Endothelial cell of umbilical vein (primary cell): ENCODE results near the gene SLC44A5. TPM values are rescaled to one million over a fixed set of nuclear protein-coding genes. Genes with fewer than 3 reads are reported as not detected.

Experiments used
- BruUV-seq: library from RNA; stranded (reverse); fragments of 400-500 nt; replicated peaks from 2 replicates; lab custom pipeline; 2021; lab: Mats Ljungman, UMichigan
- CTCF ChIA-PET: fragments of 300-600, 350-600 bp; sonication (Branson Sonifier 250); formaldehyde crosslinking; loops from one replicate; lab custom pipeline; 2021; ENCODE audit warnings: antibody characterized with exemption, inconsistent platforms; lab: Charles Lee
- POLR2A ChIA-PET: fragments of 300-600, 350-600 bp; sonication (Branson Sonifier 250); formaldehyde crosslinking; loops from one replicate; lab custom pipeline; 2021; ENCODE audit warnings: antibody characterized with exemption, inconsistent platforms; lab: Charles Lee
- DNase-seq: peaks from one replicate; pipeline ENCODE4 v3.0.0-alpha.2; 2011; ENCODE audit warnings: low read depth, low spot score
- FAIRE-seq: peaks from 2 replicates; lab custom pipeline; 2011; peaks lifted over from hg19 to GRCh38; lab: Jason Lieb, UNC
- H2AFZ ChIP-seq: 2 replicates; pipeline ENCODE4 v1.6.0; 2012; ENCODE audit warnings: low read depth, low read length, control low read depth, inconsistent platforms
- H3K27ac ChIP-seq: 2 replicates; pipeline ENCODE4 v1.5.1; 2011; ENCODE audit warnings: low read depth, mild to moderate bottlenecking, control low read depth, low read length, moderate library complexity; ENCODE audit not compliant: insufficient read depth
- H3K27me3 ChIP-seq, 2 experiments: 2 replicates each; pipeline versions ENCODE4 v1.6.0 to v1.6.1; 2011; ENCODE audit warnings: low read length in 2 of 2, mixed read lengths in 1 of 2; ENCODE audit not compliant: control insufficient read depth in 2 of 2, insufficient read depth in 2 of 2
- H3K36me3 ChIP-seq, 2 experiments: 2 replicates in 1 of 2; 3 replicates in 1 of 2; pipeline ENCODE4 v1.5.1; 2011; ENCODE audit warnings: low read length in 2 of 2, mild to moderate bottlenecking in 1 of 2, moderate library complexity in 1 of 2; ENCODE audit not compliant: control insufficient read depth in 2 of 2, insufficient read depth in 2 of 2; ENCODE audit errors: extremely low read depth in 1 of 2
- H3K4me1 ChIP-seq: 3 replicates; pipeline ENCODE4 v1.5.1; 2011; ENCODE audit warnings: mild to moderate bottlenecking, low read length; ENCODE audit not compliant: control insufficient read depth, insufficient read depth; ENCODE audit errors: extremely low read depth
- H3K4me2 ChIP-seq: 2 replicates; pipeline ENCODE4 v1.6.1; 2011; ENCODE audit warnings: low read length, control low read depth, mixed read lengths; ENCODE audit not compliant: insufficient read depth
- H3K4me3 ChIP-seq, 3 experiments: fragments of 200-600 bp in 1 of 3; sonication (generic), shearing (Covaris generic) in 1 of 3; replicated peaks in 1 of 3; 2 replicates each; pipeline ENCODE4 v1.5.1; 2011 to 2016; ENCODE audit warnings: control low read depth in 3 of 3, low read length in 3 of 3, mild to moderate bottlenecking in 2 of 3, inconsistent platforms in 1 of 3, low read depth in 1 of 3, moderate library complexity in 1 of 3; ENCODE audit not compliant: insufficient read depth in 1 of 3
- H3K79me2 ChIP-seq: 2 replicates; pipeline ENCODE4 v1.6.0; 2012; ENCODE audit warnings: low read length, inconsistent platforms; ENCODE audit not compliant: control insufficient read depth, insufficient read depth
- H3K9ac ChIP-seq: replicated peaks from 2 replicates; pipeline ENCODE3; 2011; ENCODE audit warnings: low read length, control low read depth; ENCODE audit not compliant: insufficient read depth; ENCODE audit errors: extremely low read depth
- H3K9me1 ChIP-seq: replicated peaks from 3 replicates; pipeline ENCODE4 v1.6.0; 2011; ENCODE audit warnings: mild to moderate bottlenecking, low read length; ENCODE audit not compliant: control insufficient read depth, insufficient read depth; ENCODE audit errors: extremely low read depth
- H3K9me3 ChIP-seq: replicated peaks from 2 replicates; pipeline ENCODE4 v1.5.1; 2012; ENCODE audit warnings: low read length, inconsistent platforms; ENCODE audit not compliant: control insufficient read depth, insufficient read depth
- H4K20me1 ChIP-seq: replicated peaks from 2 replicates; pipeline ENCODE3; 2011; ENCODE audit warnings: mild to moderate bottlenecking, low read length; ENCODE audit not compliant: control insufficient read depth, insufficient read depth; ENCODE audit errors: extremely low read depth
- CTCF ChIP-seq, 2 donors: IDR thresholded peaks; 1 replicate in 1 of 2; 2 replicates in 1 of 2; pipeline ENCODE4 v1.5.1; 2011; ENCODE audit warnings: low read length in 2 of 2, mild to moderate bottlenecking in 2 of 2, moderate library complexity in 2 of 2, control low read depth in 1 of 2, inconsistent platforms in 1 of 2, low read depth in 1 of 2; ENCODE audit not compliant: insufficient read depth in 1 of 2; ENCODE audit errors: extremely low read depth in 1 of 2
- EZH2 ChIP-seq: IDR thresholded peaks from 2 replicates; pipeline ENCODE4 v1.6.1; 2012; ENCODE audit warnings: borderline replicate concordance, low read depth, mild to moderate bottlenecking, moderate library complexity, low read length, inconsistent platforms; ENCODE audit not compliant: severe bottlenecking
- FOS ChIP-seq: IDR thresholded peaks from 2 replicates; pipeline ENCODE4 v1.6.1; 2011; ENCODE audit warnings: mild to moderate bottlenecking, low read length, moderate library complexity, borderline replicate concordance; ENCODE audit not compliant: insufficient read depth
- GATA2 ChIP-seq: IDR thresholded peaks from 2 replicates; pipeline ENCODE4 v1.7.0; 2011; ENCODE audit warnings: low read depth, mild to moderate bottlenecking, moderate library complexity, mixed read lengths, low read length; ENCODE audit not compliant: insufficient read length, insufficient read depth
- JUN ChIP-seq: IDR thresholded peaks from 2 replicates; pipeline ENCODE4 v1.6.1; 2011; ENCODE audit warnings: borderline replicate concordance, low read depth; ENCODE audit not compliant: insufficient read length, insufficient read depth
- MAX ChIP-seq: IDR thresholded peaks from 2 replicates; pipeline ENCODE4 v1.6.1; 2011; ENCODE audit not compliant: insufficient read depth, insufficient read length
- MYC ChIP-seq: IDR thresholded peaks from one replicate; pipeline ENCODE4 v1.6.1; 2011; ENCODE audit warnings: mild to moderate bottlenecking, low read depth, low read length
- POLR2A ChIP-seq: IDR thresholded peaks from 2 replicates; pipeline ENCODE4 v1.6.1; 2012; ENCODE audit warnings: low read depth, mild to moderate bottlenecking, control low read depth, low read length
- POLR2AphosphoS5 ChIP-seq: IDR thresholded peaks from 2 replicates; pipeline ENCODE4 v1.6.1; 2012; ENCODE audit warnings: low read depth, mild to moderate bottlenecking, control low read depth, low read length, moderate library complexity; ENCODE audit not compliant: insufficient read depth
- dilution Hi-C: fragments of 300-500 bp; cut with MboI; formaldehyde crosslinking; loops from one replicate; pipeline ENCODE4 v1.15.0; 2019; ENCODE audit warnings: low sequenced_read_pairs; ENCODE audit not compliant: extremely low pct_ligation_motif_present
- intact Hi-C: fragments of 100-400 bp; cut with micrococcal nuclease; formaldehyde crosslinking; loops from one replicate; pipeline ENCODE4 v1.10.0; 2022
- polyA plus RNA-seq, 4 experiments: library from polyadenylated mRNA; depleted of rRNA in 3 of 4; stranded (reverse) in 3 of 4; unstranded in 1 of 4; fragments of >200 nt; gene quantifications; 2 replicates each; pipeline versions ENCODE4 v1.2.1 to v1.2.3, GENCODE V29; 2011 to 2012; ENCODE audit warnings: missing spikeins in 1 of 4
- total RNA-seq: library from RNA; stranded (reverse); gene quantifications from 2 replicates; pipeline ENCODE4 v1.2.3, GENCODE V29; 2021

SLC44A5 gene
- total and polyA plus RNA-seq, 2 donors (not counting 3 experiments of a cell fraction or from before 2014, with no cell fraction given), result 1.6 to 3.2 TPM

- intact Hi-C loops, result no loop called here
- Histone ChIP-seq H3K9ac (no peak overlapping the region), H3K36me3 (no peaks in the 10 kb centered on the region), H3K27ac (no peak overlapping the region), H3K9me1 (no peaks in the 10 kb centered on the region), H3K79me2 (no peaks in the 10 kb centered on the region), H3K9me3 (no peaks in the 10 kb centered on the region), H2AFZ (no peak overlapping the region), H3K4me3 (no peak overlapping the region), H4K20me1 (no peaks in the 10 kb centered on the region), H3K27me3 (no peaks in the 10 kb centered on the region), H3K4me2 (no peak overlapping the region), H3K4me1 (no peaks in the 10 kb centered on the region)
- dilution Hi-C loops, result no loop called here
- ChIA-PET POLR2A (no interaction called here), CTCF (interaction anchor here (1.2 kb wide), 1 partner anchor 408 kb away, joined by 5 read pairs; no protein-coding TSS in a partner anchor)
- BruUV-seq, result no TSS peak
- FAIRE-seq (no peak), DNase-seq (no peak)
- TF ChIP-seq FOS (no peak), CTCF (IDR thresholded peaks at IDR 0.05; ENCODE audit: extremely low read depth in 1 of 2, insufficient read depth in 1 of 2, low read depth in 1 of 2, low read length in 2 of 2) (no peak), JUN (no peak), MYC (no peak), MAX (no peak), GATA2 (no peak), POLR2AphosphoS5 (no peak), EZH2 (no peak), POLR2A (no peak)
Measured at GRCh38 chr1:75640137-75640536, 29.2 kb upstream of the SLC44A5 start.
